Esophagus muscularis mucosa (tissue), 4 donors: Measurements from ENCODE around the gene GRIA2.

ENCODE experiments used
- EP300 ChIP-seq: sonication (generic); formaldehyde crosslinking; IDR thresholded peaks from one replicate; pipeline ENCODE4 v1.6.1; 2017; ENCODE audit warnings: antibody characterized with exemption
- POLR2AphosphoS5 ChIP-seq, 2 donors: sonication (generic); formaldehyde crosslinking; IDR thresholded peaks; one replicate each; pipeline ENCODE4 v1.6.1; 2017; ENCODE audit warnings: antibody characterized with exemption in 2 of 2
- TF ChIP-seq, protein P1 (sequence below), 3 experiments: fragments of 200-600 bp in 2 of 3; fragments of 450-650 bp in 1 of 3; sonication (generic) in 2 of 3; IDR thresholded peaks; one replicate each; pipeline ENCODE4 v1.5.1; 2017 to 2019; ENCODE audit warnings: antibody characterized with exemption in 3 of 3, mild to moderate bottlenecking in 2 of 3, moderate library complexity in 1 of 3

DNA sequence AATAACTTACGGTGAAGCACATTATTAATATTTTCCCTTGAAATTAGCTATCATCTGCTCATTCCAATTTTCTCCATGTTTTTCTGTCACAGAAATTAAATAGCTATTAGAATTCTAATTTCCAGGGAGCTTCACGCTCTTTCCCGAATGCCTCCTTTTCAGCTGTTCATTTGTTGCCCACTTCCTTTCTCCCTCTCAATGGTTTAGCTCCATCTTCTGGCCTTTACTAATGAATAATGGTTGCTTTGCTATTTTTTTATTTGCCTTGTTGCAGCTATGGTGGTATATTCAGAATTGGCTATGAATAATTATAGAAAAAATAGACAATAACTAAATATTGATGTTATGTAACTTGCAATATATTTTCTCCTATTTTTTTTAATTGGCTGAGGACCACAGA lies 70.5 kb downstream of the GRIA2 start:
- TF ChIP-seq, protein P1, sequence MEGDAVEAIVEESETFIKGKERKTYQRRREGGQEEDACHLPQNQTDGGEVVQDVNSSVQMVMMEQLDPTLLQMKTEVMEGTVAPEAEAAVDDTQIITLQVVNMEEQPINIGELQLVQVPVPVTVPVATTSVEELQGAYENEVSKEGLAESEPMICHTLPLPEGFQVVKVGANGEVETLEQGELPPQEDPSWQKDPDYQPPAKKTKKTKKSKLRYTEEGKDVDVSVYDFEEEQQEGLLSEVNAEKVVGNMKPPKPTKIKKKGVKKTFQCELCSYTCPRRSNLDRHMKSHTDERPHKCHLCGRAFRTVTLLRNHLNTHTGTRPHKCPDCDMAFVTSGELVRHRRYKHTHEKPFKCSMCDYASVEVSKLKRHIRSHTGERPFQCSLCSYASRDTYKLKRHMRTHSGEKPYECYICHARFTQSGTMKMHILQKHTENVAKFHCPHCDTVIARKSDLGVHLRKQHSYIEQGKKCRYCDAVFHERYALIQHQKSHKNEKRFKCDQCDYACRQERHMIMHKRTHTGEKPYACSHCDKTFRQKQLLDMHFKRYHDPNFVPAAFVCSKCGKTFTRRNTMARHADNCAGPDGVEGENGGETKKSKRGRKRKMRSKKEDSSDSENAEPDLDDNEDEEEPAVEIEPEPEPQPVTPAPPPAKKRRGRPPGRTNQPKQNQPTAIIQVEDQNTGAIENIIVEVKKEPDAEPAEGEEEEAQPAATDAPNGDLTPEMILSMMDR (IDR thresholded peaks at IDR 0.05), result no peak
- TF ChIP-seq POLR2AphosphoS5 (IDR thresholded peaks at IDR 0.05), result no peak
- no peak for TF ChIP-seq EP300
